GM23338 (cell line): ENCODE results near the gene PIGZ. TPM values are rescaled to one million over a fixed set of nuclear protein-coding genes. Genes with fewer than 3 reads are reported as not detected.

Experiments used
- ATAC-seq: fragments of 200-7000 bp; cut with Tn5 transposase; 3 replicates; pipeline ENCODE4 v1.9.1; 2020
- DNase-seq: peaks from one replicate; pipeline ENCODE4 v3.0.0-alpha.2; 2015; ENCODE audit warnings: low spot score
- H2AFZ ChIP-seq: fragments of 200-600 bp; sonication (generic); 2 replicates; pipeline ENCODE4 v1.8.0; 2016; ENCODE audit warnings: antibody characterized with exemption, mild to moderate bottlenecking, moderate library complexity
- H3F3A ChIP-seq: fragments of 200-600 bp; sonication (generic); replicated peaks from 2 replicates; pipeline ENCODE4 v1.8.0; 2017; ENCODE audit warnings: antibody characterized with exemption, mixed run types, low read depth
- H3K27ac ChIP-seq: fragments of 200-600 bp; sonication (generic); 2 replicates; pipeline ENCODE4 v1.6.1; 2016; ENCODE audit warnings: low read depth
- H3K27me3 ChIP-seq: fragments of 200-600 bp; sonication (generic); 2 replicates; pipeline ENCODE4 v1.8.0; 2016; ENCODE audit warnings: mild to moderate bottlenecking, mixed run types, moderate library complexity; ENCODE audit not compliant: insufficient read depth
- H3K36me3 ChIP-seq: fragments of 200-600 bp; sonication (generic); 2 replicates; pipeline ENCODE4 v1.8.0; 2016; ENCODE audit warnings: mild to moderate bottlenecking; ENCODE audit not compliant: insufficient read depth
- H3K4me1 ChIP-seq: fragments of 200-600 bp; sonication (generic); 2 replicates; pipeline ENCODE4 v1.8.0; 2016; ENCODE audit warnings: mild to moderate bottlenecking, moderate library complexity; ENCODE audit not compliant: insufficient read depth
- H3K4me2 ChIP-seq: fragments of 200-600 bp; sonication (generic); 2 replicates; pipeline ENCODE4 v1.7.1; 2017; ENCODE audit warnings: mixed run types
- H3K4me3 ChIP-seq: fragments of 200-600 bp; sonication (generic); 2 replicates; pipeline ENCODE4 v1.6.1; 2016; ENCODE audit warnings: mixed run types
- H3K79me2 ChIP-seq: fragments of 200-600 bp; sonication (generic); replicated peaks from 2 replicates; pipeline ENCODE4 v1.8.0; 2017; ENCODE audit warnings: mild to moderate bottlenecking; ENCODE audit not compliant: insufficient read depth
- H3K9me2 ChIP-seq: fragments of 200-600 bp; sonication (generic); 2 replicates; pipeline ENCODE4 v1.8.0; 2017; ENCODE audit not compliant: insufficient read depth
- H4K20me1 ChIP-seq: fragments of 200-600 bp; sonication (generic); replicated peaks from 2 replicates; pipeline ENCODE4 v1.8.0; 2017; ENCODE audit warnings: mild to moderate bottlenecking; ENCODE audit not compliant: insufficient read depth
- H3K27ac Mint-ChIP-seq: 2 replicates; pipeline ENCODE4 v1.8.0; 2020; ENCODE audit warnings: inconsistent platforms, mild to moderate bottlenecking, moderate library complexity, mixed read lengths
- H3K27me3 Mint-ChIP-seq: 3 replicates; pipeline ENCODE4 v1.8.0; 2022; ENCODE audit warnings: low read depth, mild to moderate bottlenecking, moderate library complexity, mixed read lengths, inconsistent platforms; ENCODE audit not compliant: insufficient read depth, poor library complexity
- H3K36me3 Mint-ChIP-seq: 3 replicates; pipeline ENCODE4 v1.8.0; 2021; ENCODE audit warnings: low read depth, mild to moderate bottlenecking, inconsistent platforms, moderate library complexity, mixed read lengths
- H3K4me1 Mint-ChIP-seq: 3 replicates; pipeline ENCODE4 v1.8.0; 2020; ENCODE audit warnings: mild to moderate bottlenecking, inconsistent platforms, mixed read lengths
- H3K4me3 Mint-ChIP-seq: 3 replicates; pipeline ENCODE4 v1.8.0; 2021; ENCODE audit warnings: moderate library complexity, mild to moderate bottlenecking, inconsistent platforms, mixed read lengths
- H3K9me3 Mint-ChIP-seq: 3 replicates; pipeline ENCODE4 v1.8.0; 2020; ENCODE audit warnings: moderate library complexity, mild to moderate bottlenecking, inconsistent platforms, mixed read lengths
- CREB1 ChIP-seq: fragments of 250-450 bp; sonication (Bioruptor Pico); IDR thresholded peaks from 2 replicates; pipeline ENCODE4 v1.5.0; 2020; ENCODE audit warnings: low read depth, mild to moderate bottlenecking, moderate library complexity
- ETS1 ChIP-seq: IDR thresholded peaks from 2 replicates; pipeline ENCODE4 v1.6.1; 2016; ENCODE audit warnings: antibody characterized with exemption
- EZH2phosphoT487 ChIP-seq: fragments of 200-600 bp; sonication (generic); IDR thresholded peaks from one replicate; pipeline ENCODE4 v1.8.1; 2018; ENCODE audit warnings: antibody characterized with exemption; ENCODE audit not compliant: unreplicated experiment
- STAT1 ChIP-seq: IDR thresholded peaks from one replicate; pipeline ENCODE4 v1.6.1; 2016; ENCODE audit warnings: antibody characterized with exemption; ENCODE audit not compliant: unreplicated experiment
- ZNF462 ChIP-seq: fragments of 250-450 bp; sonication (Bioruptor Pico); IDR thresholded peaks from 2 replicates; pipeline ENCODE4 v1.5.0; 2020; ENCODE audit warnings: mild to moderate bottlenecking, moderate library complexity
- polyA plus RNA-seq: library from polyadenylated mRNA; unstranded; fragments of >200 nt; fragmentation: Nextera tagmentation; extraction: Ambion mirVana; gene quantifications from 2 replicates; pipeline ENCODE4 v1.2.1, GENCODE V29; 2016
- total RNA-seq: library from RNA; depleted of rRNA; stranded (reverse); fragments of >200 nt; shearing (Covaris generic); gene quantifications from 2 replicates; pipeline ENCODE4 v1.2.3, GENCODE V29; 2014

The PIGZ gene
- total and polyA plus RNA-seq, 2 experiments from 2014 or later = 0.16 TPM; not detected in 1

GRCh38 chr3:196962108-196962929 is 6.3 kb downstream of the PIGZ start:
- Histone ChIP-seq H3K36me3 (no peaks in the 10 kb centered on the region), H3K4me1 (no peaks in the 10 kb centered on the region; the same call in 1 of the 2 replicates), H3K4me3 (no peak overlapping the region), H3K27me3 (peaks cover 37% of the 10 kb centered on the region), H3K79me2 (no peaks in the 10 kb centered on the region), H3K9me2 (no peaks in the 10 kb centered on the region), H3F3A (no peaks in the 10 kb centered on the region), H3K27ac (no peak overlapping the region), H2AFZ (no peak overlapping the region), H4K20me1 (no peaks in the 10 kb centered on the region), H3K4me2 (no peak overlapping the region)
- DNase-seq = no peak
- no peaks in the 10 kb centered on the region for H3K9me3 Mint-ChIP-seq
- no peak overlapping the region for H3K4me3 Mint-ChIP-seq
- H3K27ac Mint-ChIP-seq = no peak overlapping the region
- H3K36me3 Mint-ChIP-seq = no peaks in the 10 kb centered on the region
- peaks cover 32% of the 10 kb centered on the region for H3K27me3 Mint-ChIP-seq
- H3K4me1 Mint-ChIP-seq = peaks cover 3% of the 10 kb centered on the region; the same call in 2 of the 3 replicates
- ATAC-seq = no peak
- TF ChIP-seq ZNF462 (no peak), EZH2phosphoT487 (no peak), STAT1 (no peak), ETS1 (no peak), CREB1 (CRISPR knock-in tag) (no peak)
